Measurements from ENCODE around the gene DNM3.

DNA sequence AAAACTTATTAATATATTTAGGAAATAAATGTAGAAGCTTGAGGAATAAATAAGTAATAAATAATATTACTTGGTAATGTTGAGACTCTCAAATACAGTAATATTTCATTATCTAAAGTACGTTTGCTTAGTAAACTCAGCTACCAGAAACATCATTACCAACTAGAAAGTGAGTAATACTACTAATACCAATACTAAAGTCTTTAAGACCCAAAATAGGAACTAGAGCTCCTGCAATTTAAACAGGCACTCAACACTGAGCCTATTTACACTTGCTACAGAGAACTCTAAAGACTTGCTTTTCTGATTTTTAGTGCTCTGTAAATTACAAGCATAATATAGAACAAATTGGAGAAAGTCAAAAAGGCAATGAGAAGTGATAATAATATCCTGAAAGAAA is 565.7 kb downstream of the DNM3 start:
- no peak for TF ChIP-seq CTCF (conservative IDR thresholded peaks at IDR 0.05; ENCODE audit: low read depth in 2 of 2)
- TF ChIP-seq EZH2 (IDR thresholded peaks at IDR 0.05; ENCODE audit: low read depth, unreplicated experiment) = no peak
